Right lobe of liver (tissue), 4 donors: ENCODE results near the gene SEBOX.

Experiments used
- POLR2A ChIP-seq: fragments of 450-650 bp; IDR thresholded peaks from one replicate; pipeline ENCODE4 v1.6.1; 2017; ENCODE audit warnings: antibody characterized with exemption, mild to moderate bottlenecking
- TF ChIP-seq, protein P1 (sequence below), 4 donors: fragments of 200-600 bp in 3 of 4; fragments of 450-650 bp in 1 of 4; IDR thresholded peaks; one replicate each; pipeline versions ENCODE4 v1.5.1 to v1.8.0; 2016 to 2022; ENCODE audit warnings: antibody characterized with exemption in 4 of 4, mild to moderate bottlenecking in 2 of 4
- donor health status: DM: no; HTN: no; CAD: no.
- donor health status: DM: no; HTN: no; CAD: no.
- donor health status: DM: no; HTN: yes; CAD: no.

DNA sequence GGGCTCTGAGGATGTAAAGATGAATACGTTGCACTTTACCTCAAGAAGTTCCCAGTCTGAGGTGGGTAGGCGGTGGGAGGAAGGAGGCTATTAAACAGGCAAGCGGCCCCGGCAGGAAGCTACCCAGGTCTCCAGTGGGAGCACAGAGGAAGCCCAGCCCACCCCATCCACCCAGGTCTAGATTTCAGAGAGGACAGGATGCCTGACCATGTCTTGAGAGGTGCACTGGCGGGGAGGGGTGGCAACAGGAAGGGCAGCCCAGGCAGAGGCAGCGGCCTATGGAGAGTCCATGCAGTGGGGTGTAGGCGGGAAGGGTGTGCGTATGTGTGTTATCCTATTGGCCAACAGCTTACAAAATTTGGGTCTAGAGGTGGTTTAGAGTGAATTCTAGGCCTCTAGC is 20.4 kb upstream of the SEBOX start:
- no peak for TF ChIP-seq POLR2A
- TF ChIP-seq, protein P1, sequence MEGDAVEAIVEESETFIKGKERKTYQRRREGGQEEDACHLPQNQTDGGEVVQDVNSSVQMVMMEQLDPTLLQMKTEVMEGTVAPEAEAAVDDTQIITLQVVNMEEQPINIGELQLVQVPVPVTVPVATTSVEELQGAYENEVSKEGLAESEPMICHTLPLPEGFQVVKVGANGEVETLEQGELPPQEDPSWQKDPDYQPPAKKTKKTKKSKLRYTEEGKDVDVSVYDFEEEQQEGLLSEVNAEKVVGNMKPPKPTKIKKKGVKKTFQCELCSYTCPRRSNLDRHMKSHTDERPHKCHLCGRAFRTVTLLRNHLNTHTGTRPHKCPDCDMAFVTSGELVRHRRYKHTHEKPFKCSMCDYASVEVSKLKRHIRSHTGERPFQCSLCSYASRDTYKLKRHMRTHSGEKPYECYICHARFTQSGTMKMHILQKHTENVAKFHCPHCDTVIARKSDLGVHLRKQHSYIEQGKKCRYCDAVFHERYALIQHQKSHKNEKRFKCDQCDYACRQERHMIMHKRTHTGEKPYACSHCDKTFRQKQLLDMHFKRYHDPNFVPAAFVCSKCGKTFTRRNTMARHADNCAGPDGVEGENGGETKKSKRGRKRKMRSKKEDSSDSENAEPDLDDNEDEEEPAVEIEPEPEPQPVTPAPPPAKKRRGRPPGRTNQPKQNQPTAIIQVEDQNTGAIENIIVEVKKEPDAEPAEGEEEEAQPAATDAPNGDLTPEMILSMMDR (IDR thresholded peaks at IDR 0.05) = no peak
